GM10847 (cell line): ENCODE results near the gene FILIP1.

Experiments
- POLR2A ChIP-seq: IDR thresholded peaks from 2 replicates; pipeline ENCODE4 v1.6.1; 2011; ENCODE audit not compliant: insufficient read length; ENCODE audit errors: extremely low read depth

The FILIP1 gene

GRCh38 chr6:75318900-75319299, 174.7 kb downstream of the FILIP1 start:
- TF ChIP-seq POLR2A, result no peak

- no peak for TF ChIP-seq POLR2A
Observed at GRCh38 chr6:75317503-75318206, 175.9 kb downstream of the FILIP1 start.

- no peak for TF ChIP-seq POLR2A
Observed at GRCh38 chr6:75315978-75316377, 177.6 kb downstream of the FILIP1 start.

- TF ChIP-seq POLR2A, result no peak
Observed at GRCh38 chr6:75308250-75308988, 185.2 kb downstream of the FILIP1 start.

GRCh38 chr6:75307364-75308004, 186.1 kb downstream of the FILIP1 start:
- TF ChIP-seq POLR2A, result no peak

GRCh38 chr6:75306064-75306463, 187.5 kb downstream of the FILIP1 start:
- no peak for TF ChIP-seq POLR2A

- no peak for TF ChIP-seq POLR2A
Observed at GRCh38 chr6:75305573-75305972, 188.0 kb downstream of the FILIP1 start.

- no peak for TF ChIP-seq POLR2A
Observed at GRCh38 chr6:75302280-75302679, 191.3 kb downstream of the FILIP1 start.

GRCh38 chr6:75301537-75301936, 192.1 kb downstream of the FILIP1 start:
- TF ChIP-seq POLR2A, result no peak

- TF ChIP-seq POLR2A, result no peak
Observed at GRCh38 chr6:75301088-75301487, 192.5 kb downstream of the FILIP1 start.

GRCh38 chr6:75300531-75300855, 193.1 kb downstream of the FILIP1 start:
- no peak for TF ChIP-seq POLR2A

- TF ChIP-seq POLR2A, result no peak
Observed at GRCh38 chr6:75299801-75300530, 193.6 kb downstream of the FILIP1 start.

GRCh38 chr6:75296811-75297779, 196.5 kb downstream of the FILIP1 start:
- TF ChIP-seq POLR2A, result no peak

GRCh38 chr6:75292555-75292954, 201.0 kb downstream of the FILIP1 start:
- no peak for TF ChIP-seq POLR2A
